ENCODE data around the gene FAM117B.

The FAM117B gene

DNA sequence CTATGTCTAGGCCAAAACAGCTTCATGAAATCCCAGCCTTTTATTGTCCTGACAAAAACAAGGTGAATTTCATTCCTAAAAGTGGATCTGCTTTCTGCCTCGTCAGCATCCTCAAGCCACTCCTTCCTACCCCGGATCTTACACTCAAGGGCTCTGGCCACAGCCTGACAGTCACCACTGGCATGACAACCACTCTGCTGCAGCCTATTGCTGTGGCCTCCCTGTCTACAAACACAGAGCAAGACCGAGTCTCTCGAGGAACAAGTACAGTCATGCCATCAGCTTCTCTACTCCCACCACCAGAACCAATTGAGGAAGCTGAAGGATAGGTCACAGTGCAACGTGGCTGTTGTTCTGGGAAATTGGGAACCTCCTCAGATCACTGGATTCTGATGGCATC lies 130.7 kb downstream of the FAM117B start:
- no peak overlapping the region for H3K9ac ChIP-seq (ENCODE audit: low read length)

DNA sequence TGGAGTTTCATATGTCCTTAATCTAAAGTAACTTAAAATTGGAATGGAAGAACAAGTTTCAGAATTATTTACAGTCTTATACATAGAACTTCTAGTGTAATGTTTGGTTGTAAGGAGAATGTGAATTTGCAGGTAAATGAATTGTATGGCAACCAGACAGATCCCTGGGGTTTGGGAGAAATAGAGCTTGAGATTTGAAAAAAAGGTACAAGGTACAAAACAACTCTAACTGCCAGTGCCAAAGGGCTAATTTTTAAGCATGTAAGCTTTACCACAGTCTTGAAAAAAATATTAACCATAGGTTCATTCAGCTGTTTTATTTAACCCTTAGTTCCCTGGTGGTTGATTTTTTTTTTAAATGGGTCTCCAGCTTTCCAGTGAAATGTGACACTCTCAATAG lies 133.5 kb downstream of the FAM117B start:
- no peaks in the 10 kb centered on the region for H3K27me3 ChIP-seq (ENCODE audit: control insufficient read depth, insufficient read depth, low read length)
- no peak overlapping the region for H3K9ac ChIP-seq (ENCODE audit: low read length)
- H3K27ac ChIP-seq (ENCODE audit: low read length): no peak overlapping the region
- H3K36me3 ChIP-seq (ENCODE audit: control insufficient read depth, low read depth, low read length): peaks cover 20% of the 10 kb centered on the region
- no peak overlapping the region for H3K4me3 ChIP-seq (ENCODE audit: low read length)
- peaks cover 7% of the 10 kb centered on the region for H3K4me1 ChIP-seq (ENCODE audit: control insufficient read depth, low read depth, low read length)
- H3K9me3 ChIP-seq (ENCODE audit: control insufficient read depth, low read depth, low read length): no peaks in the 10 kb centered on the region

More for the DNA sequence above, 130.7 kb downstream of the FAM117B start:
- H3K4me3 ChIP-seq (ENCODE audit: low read length): no peak overlapping the region
- H3K4me1 ChIP-seq (ENCODE audit: control insufficient read depth, low read depth, low read length): peaks cover 7% of the 10 kb centered on the region
- no peaks in the 10 kb centered on the region for H3K27me3 ChIP-seq (ENCODE audit: control insufficient read depth, insufficient read depth, low read length)
- H3K9me3 ChIP-seq (ENCODE audit: control insufficient read depth, low read depth, low read length): no peaks in the 10 kb centered on the region
- peaks cover 20% of the 10 kb centered on the region for H3K36me3 ChIP-seq (ENCODE audit: control insufficient read depth, low read depth, low read length)
- no peak overlapping the region for H3K27ac ChIP-seq (ENCODE audit: low read length)

DNA sequence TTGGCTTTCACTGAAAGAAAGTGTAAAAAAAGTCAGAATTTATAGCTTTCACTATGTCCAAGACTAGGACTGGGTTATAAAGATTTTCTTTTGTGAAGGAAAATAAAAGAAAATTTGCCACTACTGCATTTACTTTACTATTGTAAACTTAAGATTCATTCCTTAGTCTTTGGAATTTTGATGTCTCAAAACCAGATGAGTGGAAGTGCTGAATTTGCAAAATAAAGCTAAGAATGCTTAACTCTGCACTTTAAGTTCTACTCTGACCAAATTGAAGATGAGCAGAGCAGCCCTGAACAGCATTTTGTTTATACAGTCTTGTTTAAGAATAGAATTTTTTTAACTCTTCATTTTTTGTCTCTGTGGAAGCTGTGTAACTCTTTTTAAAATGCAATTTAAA lies 134.4 kb downstream of the FAM117B start:
- H3K9me3 ChIP-seq (ENCODE audit: control insufficient read depth, low read depth, low read length): no peaks in the 10 kb centered on the region
- H3K27me3 ChIP-seq (ENCODE audit: control insufficient read depth, insufficient read depth, low read length): no peaks in the 10 kb centered on the region
- peaks cover 24% of the 10 kb centered on the region for H3K36me3 ChIP-seq (ENCODE audit: control insufficient read depth, low read depth, low read length)
- no peak overlapping the region for H3K9ac ChIP-seq (ENCODE audit: low read length)
- no peak overlapping the region for H3K4me3 ChIP-seq (ENCODE audit: low read length)
- H3K4me1 ChIP-seq (ENCODE audit: control insufficient read depth, low read depth, low read length): peaks cover 7% of the 10 kb centered on the region
- H3K27ac ChIP-seq (ENCODE audit: low read length): no peak overlapping the region

DNA sequence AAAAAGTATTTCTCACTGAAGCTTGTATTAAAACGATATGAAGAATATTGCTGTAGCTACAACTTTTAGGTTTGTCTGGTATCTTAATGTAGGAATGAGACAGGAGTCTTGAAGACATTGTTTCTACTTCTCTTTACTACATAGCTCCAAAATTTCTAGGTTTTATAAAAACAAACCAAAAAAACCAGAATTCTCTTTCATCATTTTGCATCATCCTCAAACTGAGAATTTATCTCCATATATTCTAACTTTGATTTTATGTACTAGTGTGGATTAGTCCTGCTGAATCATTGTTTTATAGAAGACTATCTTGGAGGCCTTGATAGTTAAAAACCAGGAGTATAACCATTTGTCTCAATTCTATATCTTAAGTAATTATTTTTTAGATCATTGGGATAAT lies 136.6 kb downstream of the FAM117B start:
- peaks cover 12% of the 10 kb centered on the region for H3K36me3 ChIP-seq (ENCODE audit: control insufficient read depth, low read depth, low read length)
- H3K27me3 ChIP-seq (ENCODE audit: control insufficient read depth, insufficient read depth, low read length): no peaks in the 10 kb centered on the region
- H3K4me1 ChIP-seq (ENCODE audit: control insufficient read depth, low read depth, low read length): peaks cover 7% of the 10 kb centered on the region
- no peak overlapping the region for H3K4me3 ChIP-seq (ENCODE audit: low read length)
- H3K27ac ChIP-seq (ENCODE audit: low read length): no peak overlapping the region
- H3K9me3 ChIP-seq (ENCODE audit: control insufficient read depth, low read depth, low read length): no peaks in the 10 kb centered on the region
- no peak overlapping the region for H3K9ac ChIP-seq (ENCODE audit: low read length)

DNA sequence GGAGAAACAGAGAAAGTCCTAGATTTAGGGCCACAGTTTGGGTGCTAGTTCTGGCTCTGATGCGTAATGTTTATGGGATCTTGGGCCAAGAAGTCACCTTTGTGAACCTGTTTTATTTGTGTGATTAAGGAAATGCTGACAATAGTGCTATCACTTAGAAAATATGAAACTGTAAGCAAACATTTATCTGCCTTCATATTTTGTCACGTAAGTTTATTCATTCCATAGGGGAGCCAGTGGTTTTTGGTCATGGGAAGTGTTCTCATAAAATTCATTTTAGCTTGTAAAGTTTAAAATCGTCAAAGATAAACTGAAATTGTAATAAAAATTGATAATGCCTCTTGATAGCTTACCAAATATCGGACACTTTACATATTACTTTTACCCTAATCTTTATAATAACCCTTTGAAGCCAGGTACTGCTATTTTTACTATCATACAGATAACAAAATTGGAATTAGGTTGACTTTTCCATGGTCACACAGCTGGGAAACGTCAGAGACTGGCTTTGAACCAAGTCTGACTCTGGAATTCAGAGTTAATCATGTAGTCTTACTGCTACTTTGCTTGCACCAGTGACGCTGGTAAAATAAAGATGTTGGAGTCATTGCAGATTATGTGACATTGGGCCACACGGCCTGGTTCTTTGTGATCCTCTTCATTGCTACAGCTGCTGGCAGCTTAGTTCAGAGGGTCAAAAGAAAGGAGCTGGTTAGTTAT lies 137.1 kb downstream of the FAM117B start:
- Histone ChIP-seq H3K27me3 (ENCODE audit: control insufficient read depth, insufficient read depth, low read length) (no peaks in the 10 kb centered on the region), H3K9me3 (ENCODE audit: control insufficient read depth, low read depth, low read length) (no peaks in the 10 kb centered on the region), H3K4me1 (ENCODE audit: control insufficient read depth, low read depth, low read length) (peaks cover 7% of the 10 kb centered on the region), H3K9ac (ENCODE audit: low read length) (no peak overlapping the region), H3K4me3 (ENCODE audit: low read length) (no peak overlapping the region), H3K27ac (ENCODE audit: low read length) (no peak overlapping the region), H3K36me3 (ENCODE audit: control insufficient read depth, low read depth, low read length) (peaks cover 7% of the 10 kb centered on the region)

DNA sequence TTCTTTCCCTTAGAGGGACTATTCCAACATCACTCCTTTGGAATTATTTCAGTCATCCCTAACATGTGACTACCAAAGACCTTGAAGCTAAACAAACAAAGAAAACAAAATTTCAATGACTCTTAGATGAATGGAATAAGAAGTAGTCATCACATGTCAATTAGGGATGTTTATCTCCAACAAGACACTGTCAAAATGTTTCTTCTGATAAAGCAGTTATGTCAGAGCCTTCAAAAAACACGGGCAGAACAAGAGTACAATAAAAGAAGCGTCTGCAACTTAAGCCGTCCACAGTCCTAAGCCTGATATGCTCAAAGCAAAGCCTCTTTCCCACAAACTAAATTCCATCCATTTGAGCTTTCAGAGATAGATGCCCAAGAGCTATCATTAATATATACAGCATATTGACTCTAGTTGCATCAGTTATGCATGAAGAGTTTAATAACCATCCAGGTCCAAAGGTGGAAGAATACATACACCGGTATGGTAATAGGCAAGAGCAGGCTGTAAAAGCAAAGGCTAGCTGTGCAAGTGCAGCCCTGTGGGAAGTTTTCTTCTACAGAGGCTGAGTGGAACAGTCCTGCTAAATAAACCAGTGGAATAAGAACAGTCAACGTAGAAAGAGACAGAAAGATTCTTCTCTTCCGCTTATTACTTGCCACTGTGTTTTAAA lies 138.7 kb downstream of the FAM117B start:
- H3K4me3 ChIP-seq (ENCODE audit: low read length): no peak overlapping the region
- H3K9me3 ChIP-seq (ENCODE audit: control insufficient read depth, low read depth, low read length): no peaks in the 10 kb centered on the region
- peaks cover 7% of the 10 kb centered on the region for H3K4me1 ChIP-seq (ENCODE audit: control insufficient read depth, low read depth, low read length)
- no peak overlapping the region for H3K9ac ChIP-seq (ENCODE audit: low read length)
- H3K27ac ChIP-seq (ENCODE audit: low read length): no peak overlapping the region
- peaks cover 11% of the 10 kb centered on the region for H3K36me3 ChIP-seq (ENCODE audit: control insufficient read depth, low read depth, low read length)
- H3K27me3 ChIP-seq (ENCODE audit: control insufficient read depth, insufficient read depth, low read length): no peaks in the 10 kb centered on the region

DNA sequence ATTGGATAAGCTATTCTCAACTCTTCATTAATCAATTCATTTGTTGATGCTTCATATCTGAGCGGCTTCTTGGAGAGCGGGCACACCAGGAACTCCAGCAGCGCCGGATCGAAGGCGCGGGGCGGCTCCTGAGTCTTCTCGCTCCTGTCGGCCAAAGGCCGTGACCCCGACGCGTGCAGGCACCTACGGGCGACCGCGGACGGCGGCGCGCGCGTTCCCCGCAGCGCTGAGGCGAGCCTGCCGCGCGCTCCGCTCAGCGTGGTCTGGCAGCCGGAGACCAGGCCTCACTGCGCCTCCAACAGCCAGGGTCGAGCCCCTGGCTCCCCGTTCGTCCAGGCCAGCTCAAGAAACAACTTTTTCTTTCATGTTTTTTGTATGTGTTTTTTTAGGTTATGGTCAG lies 139.3 kb downstream of the FAM117B start:
- peaks cover 5% of the 10 kb centered on the region for H3K4me1 ChIP-seq (ENCODE audit: control insufficient read depth, low read depth, low read length)
- H3K27me3 ChIP-seq (ENCODE audit: control insufficient read depth, insufficient read depth, low read length): no peaks in the 10 kb centered on the region
- H3K27ac ChIP-seq (ENCODE audit: low read length): no peak overlapping the region
- no peaks in the 10 kb centered on the region for H3K9me3 ChIP-seq (ENCODE audit: control insufficient read depth, low read depth, low read length)
- H3K36me3 ChIP-seq (ENCODE audit: control insufficient read depth, low read depth, low read length): peaks cover 13% of the 10 kb centered on the region
- no peak overlapping the region for H3K9ac ChIP-seq (ENCODE audit: low read length)
- H3K4me3 ChIP-seq (ENCODE audit: low read length): no peak overlapping the region

DNA sequence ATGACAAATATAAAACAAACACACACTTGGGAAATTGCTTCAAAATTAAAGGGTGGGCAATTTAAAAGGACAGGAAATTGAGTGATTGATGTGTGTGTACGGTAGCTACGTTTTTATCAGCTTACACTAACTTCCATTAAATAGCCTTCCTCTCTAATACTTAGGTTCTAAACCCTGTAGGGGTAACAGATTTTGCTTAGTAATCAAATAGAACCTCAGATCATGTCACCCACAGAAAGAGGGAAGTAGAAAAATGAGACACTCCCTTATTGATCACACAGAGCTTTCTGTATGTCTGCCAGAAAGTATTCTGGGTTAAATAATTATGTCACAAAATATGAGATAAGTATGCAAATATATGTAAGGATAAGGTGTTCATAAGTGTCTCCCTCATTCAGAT lies 143.4 kb downstream of the FAM117B start:
- Histone ChIP-seq H3K27ac (ENCODE audit: low read length) (no peak overlapping the region), H3K4me3 (ENCODE audit: low read length) (no peak overlapping the region), H3K27me3 (ENCODE audit: control insufficient read depth, insufficient read depth, low read length) (no peaks in the 10 kb centered on the region), H3K9me3 (ENCODE audit: control insufficient read depth, low read depth, low read length) (no peaks in the 10 kb centered on the region), H3K36me3 (ENCODE audit: control insufficient read depth, low read depth, low read length) (peaks cover 12% of the 10 kb centered on the region), H3K4me1 (ENCODE audit: control insufficient read depth, low read depth, low read length) (no peaks in the 10 kb centered on the region), H3K9ac (ENCODE audit: low read length) (no peak overlapping the region)

DNA sequence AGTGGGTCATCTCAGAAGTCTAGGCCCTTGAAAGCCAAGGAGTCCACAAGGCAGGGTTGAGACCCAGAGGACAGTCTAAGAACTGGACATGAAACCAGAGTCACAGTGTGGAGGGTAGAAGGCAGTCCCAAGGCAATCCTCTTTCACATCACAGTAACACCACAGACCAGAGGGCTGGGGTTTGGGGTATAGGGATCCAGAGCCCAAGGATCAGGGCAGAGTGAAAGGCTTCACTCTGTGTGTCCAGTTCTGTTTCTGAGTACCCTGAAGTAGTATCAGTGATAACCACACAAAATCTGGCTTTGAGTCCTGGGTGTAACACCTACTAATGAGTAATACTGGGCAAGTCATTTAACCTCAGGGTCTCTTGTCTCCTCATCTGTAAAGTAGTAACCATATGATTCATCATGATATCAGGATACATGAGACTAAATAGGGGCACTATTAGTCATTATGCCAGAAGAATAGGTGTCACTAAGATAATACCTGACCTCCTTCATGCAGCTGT lies 145.8 kb downstream of the FAM117B start:
- Histone ChIP-seq H3K4me3 (ENCODE audit: low read length) (no peak overlapping the region), H3K4me1 (ENCODE audit: control insufficient read depth, low read depth, low read length) (no peaks in the 10 kb centered on the region), H3K27me3 (ENCODE audit: control insufficient read depth, insufficient read depth, low read length) (no peaks in the 10 kb centered on the region), H3K36me3 (ENCODE audit: control insufficient read depth, low read depth, low read length) (peaks cover 8% of the 10 kb centered on the region), H3K9ac (ENCODE audit: low read length) (no peak overlapping the region), H3K9me3 (ENCODE audit: control insufficient read depth, low read depth, low read length) (no peaks in the 10 kb centered on the region), H3K27ac (ENCODE audit: low read length) (no peak overlapping the region)

DNA sequence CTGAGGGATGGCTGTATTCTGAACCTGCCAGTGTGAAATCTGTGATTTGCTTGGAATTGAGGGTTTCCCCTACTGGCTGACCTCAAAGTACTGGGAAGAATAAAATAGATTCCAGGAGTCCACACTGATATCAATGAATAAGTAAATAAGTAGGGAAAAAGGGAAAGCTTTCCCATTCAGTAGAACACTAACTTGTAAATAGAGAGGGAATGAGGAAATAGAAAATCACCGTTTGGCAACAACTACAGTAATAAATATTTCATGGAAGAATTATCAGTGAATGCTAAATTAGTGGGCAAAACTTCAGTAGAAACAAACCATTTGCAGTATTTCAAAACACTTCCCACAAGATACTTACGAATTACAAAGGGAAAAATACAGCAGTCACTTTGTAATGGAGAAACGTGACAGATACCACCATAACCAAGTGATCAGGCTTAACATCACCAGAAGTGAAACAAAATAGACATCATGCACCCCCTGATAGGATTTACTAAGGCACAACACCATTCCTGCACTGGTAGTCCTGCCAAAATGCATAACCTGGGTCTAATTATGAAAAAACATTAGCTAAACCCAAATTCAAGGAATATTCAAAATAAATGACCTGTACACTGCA lies 148.3 kb downstream of the FAM117B start:
- Histone ChIP-seq H3K36me3 (ENCODE audit: control insufficient read depth, low read depth, low read length) (peaks cover 8% of the 10 kb centered on the region), H3K4me1 (ENCODE audit: control insufficient read depth, low read depth, low read length) (no peaks in the 10 kb centered on the region), H3K27me3 (ENCODE audit: control insufficient read depth, insufficient read depth, low read length) (no peaks in the 10 kb centered on the region), H3K9ac (ENCODE audit: low read length) (no peak overlapping the region), H3K4me3 (ENCODE audit: low read length) (no peak overlapping the region), H3K27ac (ENCODE audit: low read length) (no peak overlapping the region), H3K9me3 (ENCODE audit: control insufficient read depth, low read depth, low read length) (no peaks in the 10 kb centered on the region)

DNA sequence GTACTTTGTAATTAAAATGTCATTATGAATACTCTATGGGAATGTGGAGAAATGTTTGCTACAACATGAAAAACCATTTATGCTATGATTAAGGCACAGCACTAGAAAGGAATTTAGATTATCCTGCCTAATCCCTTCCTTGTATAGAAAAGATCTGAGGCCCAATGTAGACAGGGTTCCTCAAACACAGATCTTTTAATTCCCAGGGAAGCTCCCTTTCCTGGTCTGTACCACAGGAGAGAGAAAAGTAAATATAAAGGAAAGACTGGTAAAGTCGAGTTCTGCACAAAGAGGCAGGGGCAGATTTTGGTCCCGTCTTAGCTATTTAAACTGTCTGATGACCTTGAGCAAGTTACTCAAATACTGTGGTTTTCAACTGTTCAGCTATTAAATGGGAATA lies 152.1 kb downstream of the FAM117B start:
- H3K27ac ChIP-seq (ENCODE audit: low read length): no peak overlapping the region
- H3K27me3 ChIP-seq (ENCODE audit: control insufficient read depth, insufficient read depth, low read length): no peaks in the 10 kb centered on the region
- peaks cover 2% of the 10 kb centered on the region for H3K36me3 ChIP-seq (ENCODE audit: control insufficient read depth, low read depth, low read length)
- no peaks in the 10 kb centered on the region for H3K4me1 ChIP-seq (ENCODE audit: control insufficient read depth, low read depth, low read length)
- no peaks in the 10 kb centered on the region for H3K9me3 ChIP-seq (ENCODE audit: control insufficient read depth, low read depth, low read length)
- H3K9ac ChIP-seq (ENCODE audit: low read length): no peak overlapping the region
- no peak overlapping the region for H3K4me3 ChIP-seq (ENCODE audit: low read length)
